GM23338 (cell line): ENCODE measurements around the gene ADGRF1. TPM values are rescaled to one million over a fixed set of nuclear protein-coding genes. Genes with fewer than 3 reads are reported as not detected.

Source experiments
- ATAC-seq: fragments of 200-7000 bp; cut with Tn5 transposase; 3 replicates; pipeline ENCODE4 v1.9.1; 2020
- DNase-seq: peaks from one replicate; pipeline ENCODE4 v3.0.0-alpha.2; 2015; ENCODE audit warnings: low spot score
- H2AFZ ChIP-seq: fragments of 200-600 bp; sonication (generic); 2 replicates; pipeline ENCODE4 v1.8.0; 2016; ENCODE audit warnings: antibody characterized with exemption, mild to moderate bottlenecking, moderate library complexity
- H3F3A ChIP-seq: fragments of 200-600 bp; sonication (generic); replicated peaks from 2 replicates; pipeline ENCODE4 v1.8.0; 2017; ENCODE audit warnings: antibody characterized with exemption, mixed run types, low read depth
- H3K27ac ChIP-seq: fragments of 200-600 bp; sonication (generic); 2 replicates; pipeline ENCODE4 v1.6.1; 2016; ENCODE audit warnings: low read depth
- H3K27me3 ChIP-seq: fragments of 200-600 bp; sonication (generic); 2 replicates; pipeline ENCODE4 v1.8.0; 2016; ENCODE audit warnings: mild to moderate bottlenecking, mixed run types, moderate library complexity; ENCODE audit not compliant: insufficient read depth
- H3K36me3 ChIP-seq: fragments of 200-600 bp; sonication (generic); 2 replicates; pipeline ENCODE4 v1.8.0; 2016; ENCODE audit warnings: mild to moderate bottlenecking; ENCODE audit not compliant: insufficient read depth
- H3K4me1 ChIP-seq: fragments of 200-600 bp; sonication (generic); 2 replicates; pipeline ENCODE4 v1.8.0; 2016; ENCODE audit warnings: mild to moderate bottlenecking, moderate library complexity; ENCODE audit not compliant: insufficient read depth
- H3K4me2 ChIP-seq: fragments of 200-600 bp; sonication (generic); 2 replicates; pipeline ENCODE4 v1.7.1; 2017; ENCODE audit warnings: mixed run types
- H3K4me3 ChIP-seq: fragments of 200-600 bp; sonication (generic); 2 replicates; pipeline ENCODE4 v1.6.1; 2016; ENCODE audit warnings: mixed run types
- H3K79me2 ChIP-seq: fragments of 200-600 bp; sonication (generic); replicated peaks from 2 replicates; pipeline ENCODE4 v1.8.0; 2017; ENCODE audit warnings: mild to moderate bottlenecking; ENCODE audit not compliant: insufficient read depth
- H3K9me2 ChIP-seq: fragments of 200-600 bp; sonication (generic); 2 replicates; pipeline ENCODE4 v1.8.0; 2017; ENCODE audit not compliant: insufficient read depth
- H4K20me1 ChIP-seq: fragments of 200-600 bp; sonication (generic); replicated peaks from 2 replicates; pipeline ENCODE4 v1.8.0; 2017; ENCODE audit warnings: mild to moderate bottlenecking; ENCODE audit not compliant: insufficient read depth
- H3K27ac Mint-ChIP-seq: 2 replicates; pipeline ENCODE4 v1.8.0; 2020; ENCODE audit warnings: inconsistent platforms, mild to moderate bottlenecking, moderate library complexity, mixed read lengths
- H3K27me3 Mint-ChIP-seq: 3 replicates; pipeline ENCODE4 v1.8.0; 2022; ENCODE audit warnings: low read depth, mild to moderate bottlenecking, moderate library complexity, mixed read lengths, inconsistent platforms; ENCODE audit not compliant: insufficient read depth, poor library complexity
- H3K36me3 Mint-ChIP-seq: 3 replicates; pipeline ENCODE4 v1.8.0; 2021; ENCODE audit warnings: low read depth, mild to moderate bottlenecking, inconsistent platforms, moderate library complexity, mixed read lengths
- H3K4me1 Mint-ChIP-seq: 3 replicates; pipeline ENCODE4 v1.8.0; 2020; ENCODE audit warnings: mild to moderate bottlenecking, inconsistent platforms, mixed read lengths
- H3K4me3 Mint-ChIP-seq: 3 replicates; pipeline ENCODE4 v1.8.0; 2021; ENCODE audit warnings: moderate library complexity, mild to moderate bottlenecking, inconsistent platforms, mixed read lengths
- H3K9me3 Mint-ChIP-seq: 3 replicates; pipeline ENCODE4 v1.8.0; 2020; ENCODE audit warnings: moderate library complexity, mild to moderate bottlenecking, inconsistent platforms, mixed read lengths
- CREB1 ChIP-seq: fragments of 250-450 bp; sonication (Bioruptor Pico); IDR thresholded peaks from 2 replicates; pipeline ENCODE4 v1.5.0; 2020; ENCODE audit warnings: low read depth, mild to moderate bottlenecking, moderate library complexity
- EZH2 ChIP-seq: fragments of 200-600 bp; sonication (generic); IDR thresholded peaks from one replicate; pipeline ENCODE4 v1.8.0; 2017; ENCODE audit warnings: antibody characterized with exemption, mild to moderate bottlenecking, low read depth; ENCODE audit not compliant: unreplicated experiment
- JUNB ChIP-seq: IDR thresholded peaks from one replicate; pipeline ENCODE4 v1.6.1; 2016; ENCODE audit warnings: antibody characterized with exemption; ENCODE audit not compliant: unreplicated experiment
- NANOG ChIP-seq: IDR thresholded peaks from 2 replicates; pipeline ENCODE4 v1.6.1; 2016; ENCODE audit warnings: antibody characterized with exemption, borderline replicate concordance
- ZNF114 ChIP-seq: fragments of 250-450 bp; sonication (Bioruptor Pico); IDR thresholded peaks from 2 replicates; pipeline ENCODE4 v1.5.0; 2020; ENCODE audit warnings: mild to moderate bottlenecking, moderate library complexity
- ZNF331 ChIP-seq: fragments of 250-450 bp; sonication (Bioruptor Pico); IDR thresholded peaks from 2 replicates; pipeline ENCODE4 v1.5.0; 2020; ENCODE audit warnings: low read depth, mild to moderate bottlenecking, moderate library complexity
- long read RNA-seq: library from polyadenylated mRNA; unstranded; transcript quantifications from one replicate; pipeline ENCODE4 v2.0.0, GENCODE V29; 2020; ENCODE audit not compliant: unreplicated experiment
- polyA plus RNA-seq: library from polyadenylated mRNA; unstranded; fragments of >200 nt; fragmentation: Nextera tagmentation; extraction: Ambion mirVana; gene quantifications from 2 replicates; pipeline ENCODE4 v1.2.1, GENCODE V29; 2016
- total RNA-seq: library from RNA; depleted of rRNA; stranded (reverse); fragments of >200 nt; shearing (Covaris generic); gene quantifications from 2 replicates; pipeline ENCODE4 v1.2.3, GENCODE V29; 2014; rRNA removed
- TF ChIP-seq, protein P1 (sequence below): IDR thresholded peaks from one replicate; pipeline ENCODE4 v1.6.1; 2018; ENCODE audit warnings: antibody characterized with exemption; ENCODE audit not compliant: unreplicated experiment
- TF ChIP-seq, protein P2 (sequence below), 2 experiments: fragments of 200-600 bp in 1 of 2; sonication (generic) in 1 of 2; conservative IDR thresholded peaks; 2 replicates each; pipeline versions ENCODE4 v1.5.1 to v1.6.1; 2016 to 2017; ENCODE audit warnings: antibody characterized with exemption in 2 of 2, low read depth in 2 of 2, mild to moderate bottlenecking in 2 of 2, moderate library complexity in 1 of 2
- TF ChIP-seq, protein P3 (sequence below): fragments of 250-450 bp; sonication (Bioruptor Pico); IDR thresholded peaks from 2 replicates; pipeline ENCODE4 v1.5.0; 2020; ENCODE audit warnings: mild to moderate bottlenecking, moderate library complexity

The ADGRF1 gene
- total RNA-seq: not detected in 2 replicates
- not detected in 2 replicates for polyA plus RNA-seq
- long read RNA-seq: 0 reads

DNA sequence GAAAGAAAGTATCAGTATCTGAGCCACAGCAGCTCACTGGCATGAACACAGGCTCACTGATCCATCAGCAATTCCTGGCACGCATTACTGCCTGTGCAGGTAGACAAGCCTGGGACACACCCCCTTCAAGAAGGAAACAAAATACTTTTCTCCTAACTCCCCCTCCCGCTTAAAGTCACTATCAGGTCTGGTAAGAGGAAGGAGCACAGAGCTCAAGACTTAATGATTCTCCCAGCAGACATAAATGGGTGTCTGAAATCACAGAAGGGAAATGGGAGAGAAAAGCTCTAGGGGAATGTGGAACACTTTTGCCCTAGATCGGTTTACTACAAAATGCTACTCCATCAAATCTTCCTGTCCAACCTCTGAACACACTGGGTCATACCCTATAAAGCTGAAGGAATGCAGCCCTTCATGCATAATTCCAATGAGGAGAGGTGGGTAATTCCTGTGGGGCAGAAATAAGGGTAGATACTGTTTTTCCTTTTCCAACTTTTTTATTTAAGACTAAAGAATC lies at the start of gene ADGRF1:
ADGRF1 (minus strand) TSS at position 58 of the 517 bp plus-strand sequence. CDS start 13,271 bp downstream, outside the sequence.
- H3K4me3 Mint-ChIP-seq: no peak within 1 kb of the TSS
- H3K79me2 ChIP-seq: no peaks in the 10 kb centered on the region
- no peak within 1 kb of the TSS for H3K4me3 ChIP-seq
- H3K36me3 Mint-ChIP-seq: no peaks in the 10 kb centered on the region
- peaks cover 17% of the 10 kb centered on the region for H3K4me1 ChIP-seq
- H3K27me3 Mint-ChIP-seq: peaks cover 2% of the 10 kb centered on the region
- no peaks in the 10 kb centered on the region for H3F3A ChIP-seq
- no peaks in the 10 kb centered on the region for H3K9me2 ChIP-seq
- TF ChIP-seq JUNB (no peak), EZH2 (no peak), CREB1 (CRISPR knock-in tag) (no peak), ZNF331 (CRISPR knock-in tag) (no peak), ZNF114 (CRISPR knock-in tag) (no peak), NANOG (no peak)
- TF ChIP-seq, protein P1, sequence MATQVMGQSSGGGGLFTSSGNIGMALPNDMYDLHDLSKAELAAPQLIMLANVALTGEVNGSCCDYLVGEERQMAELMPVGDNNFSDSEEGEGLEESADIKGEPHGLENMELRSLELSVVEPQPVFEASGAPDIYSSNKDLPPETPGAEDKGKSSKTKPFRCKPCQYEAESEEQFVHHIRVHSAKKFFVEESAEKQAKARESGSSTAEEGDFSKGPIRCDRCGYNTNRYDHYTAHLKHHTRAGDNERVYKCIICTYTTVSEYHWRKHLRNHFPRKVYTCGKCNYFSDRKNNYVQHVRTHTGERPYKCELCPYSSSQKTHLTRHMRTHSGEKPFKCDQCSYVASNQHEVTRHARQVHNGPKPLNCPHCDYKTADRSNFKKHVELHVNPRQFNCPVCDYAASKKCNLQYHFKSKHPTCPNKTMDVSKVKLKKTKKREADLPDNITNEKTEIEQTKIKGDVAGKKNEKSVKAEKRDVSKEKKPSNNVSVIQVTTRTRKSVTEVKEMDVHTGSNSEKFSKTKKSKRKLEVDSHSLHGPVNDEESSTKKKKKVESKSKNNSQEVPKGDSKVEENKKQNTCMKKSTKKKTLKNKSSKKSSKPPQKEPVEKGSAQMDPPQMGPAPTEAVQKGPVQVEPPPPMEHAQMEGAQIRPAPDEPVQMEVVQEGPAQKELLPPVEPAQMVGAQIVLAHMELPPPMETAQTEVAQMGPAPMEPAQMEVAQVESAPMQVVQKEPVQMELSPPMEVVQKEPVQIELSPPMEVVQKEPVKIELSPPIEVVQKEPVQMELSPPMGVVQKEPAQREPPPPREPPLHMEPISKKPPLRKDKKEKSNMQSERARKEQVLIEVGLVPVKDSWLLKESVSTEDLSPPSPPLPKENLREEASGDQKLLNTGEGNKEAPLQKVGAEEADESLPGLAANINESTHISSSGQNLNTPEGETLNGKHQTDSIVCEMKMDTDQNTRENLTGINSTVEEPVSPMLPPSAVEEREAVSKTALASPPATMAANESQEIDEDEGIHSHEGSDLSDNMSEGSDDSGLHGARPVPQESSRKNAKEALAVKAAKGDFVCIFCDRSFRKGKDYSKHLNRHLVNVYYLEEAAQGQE: no peak
- TF ChIP-seq, protein P2, sequence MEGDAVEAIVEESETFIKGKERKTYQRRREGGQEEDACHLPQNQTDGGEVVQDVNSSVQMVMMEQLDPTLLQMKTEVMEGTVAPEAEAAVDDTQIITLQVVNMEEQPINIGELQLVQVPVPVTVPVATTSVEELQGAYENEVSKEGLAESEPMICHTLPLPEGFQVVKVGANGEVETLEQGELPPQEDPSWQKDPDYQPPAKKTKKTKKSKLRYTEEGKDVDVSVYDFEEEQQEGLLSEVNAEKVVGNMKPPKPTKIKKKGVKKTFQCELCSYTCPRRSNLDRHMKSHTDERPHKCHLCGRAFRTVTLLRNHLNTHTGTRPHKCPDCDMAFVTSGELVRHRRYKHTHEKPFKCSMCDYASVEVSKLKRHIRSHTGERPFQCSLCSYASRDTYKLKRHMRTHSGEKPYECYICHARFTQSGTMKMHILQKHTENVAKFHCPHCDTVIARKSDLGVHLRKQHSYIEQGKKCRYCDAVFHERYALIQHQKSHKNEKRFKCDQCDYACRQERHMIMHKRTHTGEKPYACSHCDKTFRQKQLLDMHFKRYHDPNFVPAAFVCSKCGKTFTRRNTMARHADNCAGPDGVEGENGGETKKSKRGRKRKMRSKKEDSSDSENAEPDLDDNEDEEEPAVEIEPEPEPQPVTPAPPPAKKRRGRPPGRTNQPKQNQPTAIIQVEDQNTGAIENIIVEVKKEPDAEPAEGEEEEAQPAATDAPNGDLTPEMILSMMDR (conservative IDR thresholded peaks at IDR 0.05; ENCODE audit: low read depth in 2 of 2): no peak
- H3K4me1 Mint-ChIP-seq: peaks cover 19% of the 10 kb centered on the region; the same call in 2 of the 3 replicates
- H4K20me1 ChIP-seq: no peaks in the 10 kb centered on the region
- H3K4me2 ChIP-seq: peak within 1 kb of the TSS; percentile 63; the same call in 1 of the 2 replicates
- H3K36me3 ChIP-seq: no peaks in the 10 kb centered on the region
- no peaks in the 10 kb centered on the region for H3K9me3 Mint-ChIP-seq
- peak; percentile 17 for DNase-seq
- peak within 1 kb of the TSS; percentile 23; the same call in 1 of the 2 replicates for H2AFZ ChIP-seq
- no peak within 1 kb of the TSS for H3K27ac Mint-ChIP-seq
- no peaks in the 10 kb centered on the region for H3K27me3 ChIP-seq
- ATAC-seq: no peak
- H3K27ac ChIP-seq: no peak within 1 kb of the TSS

DNA sequence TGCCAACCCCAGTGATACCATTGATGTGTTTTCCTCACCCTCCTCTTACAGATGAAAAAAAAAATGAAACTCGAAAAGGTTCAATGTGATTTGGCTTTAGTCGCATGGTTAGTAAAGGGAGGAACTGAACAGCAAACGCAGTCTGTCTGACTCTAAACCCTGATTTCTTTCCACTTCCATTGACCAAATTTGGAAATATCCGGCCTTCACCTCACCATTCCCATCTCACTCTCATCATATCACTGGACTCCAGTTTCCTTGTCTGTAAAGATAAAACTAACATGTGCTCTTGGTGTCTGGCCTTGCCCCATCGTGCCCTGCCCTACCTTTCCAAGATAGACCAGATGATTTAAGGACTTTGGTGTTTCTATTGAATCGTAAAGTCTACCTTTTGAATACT lies 48.7 kb upstream of the ADGRF1 start:
- peaks cover 4% of the 10 kb centered on the region for H3K27me3 Mint-ChIP-seq
- no peaks in the 10 kb centered on the region for H3K9me3 Mint-ChIP-seq
- H3K27ac Mint-ChIP-seq: no peak overlapping the region
- Histone ChIP-seq H3K9me2 (peaks cover 8% of the 10 kb centered on the region; the same call in 1 of the 2 replicates), H3K79me2 (no peaks in the 10 kb centered on the region), H3K27me3 (no peaks in the 10 kb centered on the region), H3K36me3 (no peaks in the 10 kb centered on the region), H3K27ac (no peak overlapping the region), H3F3A (no peaks in the 10 kb centered on the region), H4K20me1 (no peaks in the 10 kb centered on the region), H3K4me2 (no peak overlapping the region), H2AFZ (peak overlapping the region; percentile 61), H3K4me3 (no peak overlapping the region), H3K4me1 (no peaks in the 10 kb centered on the region; the same call in 1 of the 2 replicates)
- H3K4me1 Mint-ChIP-seq: peaks cover 5% of the 10 kb centered on the region; the same call in 2 of the 3 replicates
- H3K36me3 Mint-ChIP-seq: no peaks in the 10 kb centered on the region
- DNase-seq (no peak), ATAC-seq (no peak)
- H3K4me3 Mint-ChIP-seq: no peak overlapping the region
- TF ChIP-seq NANOG: no peak
- TF ChIP-seq, protein P3, sequence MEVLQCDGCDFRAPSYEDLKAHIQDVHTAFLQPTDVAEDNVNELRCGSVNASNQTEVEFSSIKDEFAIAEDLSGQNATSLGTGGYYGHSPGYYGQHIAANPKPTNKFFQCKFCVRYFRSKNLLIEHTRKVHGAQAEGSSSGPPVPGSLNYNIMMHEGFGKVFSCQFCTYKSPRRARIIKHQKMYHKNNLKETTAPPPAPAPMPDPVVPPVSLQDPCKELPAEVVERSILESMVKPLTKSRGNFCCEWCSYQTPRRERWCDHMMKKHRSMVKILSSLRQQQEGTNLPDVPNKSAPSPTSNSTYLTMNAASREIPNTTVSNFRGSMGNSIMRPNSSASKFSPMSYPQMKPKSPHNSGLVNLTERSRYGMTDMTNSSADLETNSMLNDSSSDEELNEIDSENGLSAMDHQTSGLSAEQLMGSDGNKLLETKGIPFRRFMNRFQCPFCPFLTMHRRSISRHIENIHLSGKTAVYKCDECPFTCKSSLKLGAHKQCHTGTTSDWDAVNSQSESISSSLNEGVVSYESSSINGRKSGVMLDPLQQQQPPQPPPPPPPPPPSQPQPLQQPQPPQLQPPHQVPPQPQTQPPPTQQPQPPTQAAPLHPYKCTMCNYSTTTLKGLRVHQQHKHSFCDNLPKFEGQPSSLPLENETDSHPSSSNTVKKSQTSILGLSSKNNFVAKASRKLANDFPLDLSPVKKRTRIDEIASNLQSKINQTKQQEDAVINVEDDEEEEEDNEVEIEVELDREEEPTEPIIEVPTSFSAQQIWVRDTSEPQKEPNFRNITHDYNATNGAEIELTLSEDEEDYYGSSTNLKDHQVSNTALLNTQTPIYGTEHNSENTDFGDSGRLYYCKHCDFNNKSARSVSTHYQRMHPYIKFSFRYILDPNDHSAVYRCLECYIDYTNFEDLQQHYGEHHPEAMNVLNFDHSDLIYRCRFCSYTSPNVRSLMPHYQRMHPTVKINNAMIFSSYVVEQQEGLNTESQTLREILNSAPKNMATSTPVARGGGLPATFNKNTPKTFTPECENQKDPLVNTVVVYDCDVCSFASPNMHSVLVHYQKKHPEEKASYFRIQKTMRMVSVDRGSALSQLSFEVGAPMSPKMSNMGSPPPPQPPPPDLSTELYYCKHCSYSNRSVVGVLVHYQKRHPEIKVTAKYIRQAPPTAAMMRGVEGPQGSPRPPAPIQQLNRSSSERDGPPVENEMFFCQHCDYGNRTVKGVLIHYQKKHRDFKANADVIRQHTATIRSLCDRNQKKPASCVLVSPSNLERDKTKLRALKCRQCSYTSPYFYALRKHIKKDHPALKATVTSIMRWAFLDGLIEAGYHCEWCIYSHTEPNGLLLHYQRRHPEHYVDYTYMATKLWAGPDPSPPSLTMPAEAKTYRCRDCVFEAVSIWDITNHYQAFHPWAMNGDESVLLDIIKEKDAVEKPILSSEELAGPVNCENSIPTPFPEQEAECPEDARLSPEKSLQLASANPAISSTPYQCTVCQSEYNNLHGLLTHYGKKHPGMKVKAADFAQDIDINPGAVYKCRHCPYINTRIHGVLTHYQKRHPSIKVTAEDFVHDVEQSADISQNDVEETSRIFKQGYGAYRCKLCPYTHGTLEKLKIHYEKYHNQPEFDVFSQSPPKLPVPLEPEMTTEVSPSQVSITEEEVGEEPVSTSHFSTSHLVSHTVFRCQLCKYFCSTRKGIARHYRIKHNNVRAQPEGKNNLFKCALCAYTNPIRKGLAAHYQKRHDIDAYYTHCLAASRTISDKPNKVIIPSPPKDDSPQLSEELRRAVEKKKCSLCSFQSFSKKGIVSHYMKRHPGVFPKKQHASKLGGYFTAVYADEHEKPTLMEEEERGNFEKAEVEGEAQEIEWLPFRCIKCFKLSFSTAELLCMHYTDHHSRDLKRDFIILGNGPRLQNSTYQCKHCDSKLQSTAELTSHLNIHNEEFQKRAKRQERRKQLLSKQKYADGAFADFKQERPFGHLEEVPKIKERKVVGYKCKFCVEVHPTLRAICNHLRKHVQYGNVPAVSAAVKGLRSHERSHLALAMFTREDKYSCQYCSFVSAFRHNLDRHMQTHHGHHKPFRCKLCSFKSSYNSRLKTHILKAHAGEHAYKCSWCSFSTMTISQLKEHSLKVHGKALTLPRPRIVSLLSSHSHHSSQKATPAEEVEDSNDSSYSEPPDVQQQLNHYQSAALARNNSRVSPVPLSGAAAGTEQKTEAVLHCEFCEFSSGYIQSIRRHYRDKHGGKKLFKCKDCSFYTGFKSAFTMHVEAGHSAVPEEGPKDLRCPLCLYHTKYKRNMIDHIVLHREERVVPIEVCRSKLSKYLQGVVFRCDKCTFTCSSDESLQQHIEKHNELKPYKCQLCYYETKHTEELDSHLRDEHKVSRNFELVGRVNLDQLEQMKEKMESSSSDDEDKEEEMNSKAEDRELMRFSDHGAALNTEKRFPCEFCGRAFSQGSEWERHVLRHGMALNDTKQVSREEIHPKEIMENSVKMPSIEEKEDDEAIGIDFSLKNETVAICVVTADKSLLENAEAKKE (CRISPR knock-in tag): no peak
